Psoas muscle (tissue), 8 donors: ENCODE results near the gene GPR34. TPM values are rescaled to one million over a fixed set of nuclear protein-coding genes. Genes with fewer than 3 reads are reported as not detected.

Experiments
- ATAC-seq, 4 donors: fragments of 200-7000 bp; cut with Tn5 transposase; one replicate each; pipeline ENCODE4 v1.9.1; 2020; ENCODE audit warnings: moderate library complexity in 3 of 4, mild to moderate bottlenecking in 2 of 4
- DNase-seq, 2 donors: peaks; one replicate each; pipeline ENCODE4 v3.0.0-alpha.2; 2020
- H3K27ac ChIP-seq: fragments of 200-600 bp; one replicate; pipeline ENCODE4 v1.8.0; 2022
- H3K27me3 ChIP-seq, 3 donors: fragments of 200-600 bp in 1 of 3; one replicate each; pipeline versions ENCODE4 v1.6.1 to v1.8.0; 2013 to 2022; ENCODE audit warnings: low read length in 2 of 3, mild to moderate bottlenecking in 2 of 3, moderate library complexity in 1 of 3; ENCODE audit not compliant: insufficient read depth in 3 of 3
- H3K36me3 ChIP-seq, 2 donors: fragments of 200-600 bp in 1 of 2; one replicate each; pipeline versions ENCODE4 v1.6.1 to v1.8.0; 2013 to 2022; ENCODE audit warnings: low read depth in 1 of 2, mild to moderate bottlenecking in 1 of 2, moderate library complexity in 1 of 2; ENCODE audit not compliant: insufficient read depth in 1 of 2
- H3K4me1 ChIP-seq: fragments of 200-600 bp; one replicate; pipeline ENCODE4 v1.8.0; 2022
- H3K4me3 ChIP-seq: fragments of 200-600 bp; one replicate; pipeline ENCODE4 v1.8.0; 2022; ENCODE audit warnings: mild to moderate bottlenecking
- H3K9me3 ChIP-seq: fragments of 200-600 bp; one replicate; pipeline ENCODE4 v1.8.0; 2022
- CTCF ChIP-seq: fragments of 200-600 bp; IDR thresholded peaks from one replicate; pipeline ENCODE4 v1.8.0; 2022; ENCODE audit warnings: antibody characterized with exemption
- WGBS, 3 donors: extraction: QIAGEN DNeasy Blood & Tissue Kit; methylation state at CpG; one replicate each; pipeline versions ENCODE4 v1.1.6 to v1.1.7; 2013; 5-methylcytosine and 5-hydroxymethylcytosine counted together
- intact Hi-C, 2 donors: fragments of 100-400 bp; cut with DNase I; formaldehyde crosslinking; loops; one replicate each; pipeline versions ENCODE4 v1.11.0 to v1.14.2; 2022
- polyA plus RNA-seq, 3 donors: library from polyadenylated mRNA; stranded (reverse); fragments of 200-250 nt; gene quantifications; one replicate each; pipeline ENCODE4 v1.2.3, GENCODE V29; 2013
- total RNA-seq, 4 donors: library from RNA; stranded (reverse); fragmentation: NEBNext Ultra II Directional in 2 of 4; extraction: Animal tissue kit (Norgen Biotek cat#: 25700) in 2 of 4; gene quantifications; one replicate each; pipeline versions ENCODE4 v1.2.1 to v1.2.4, GENCODE V29; 2021 to 2023
- donor health status: healthy with polysubstance abuse.
- donor health status: DM: no; HTN: no; CAD: no; lungs with moderate emphysema.
- donor health status: Bipolar disorder and iron deficiency.
- donor health status: healthy.
- donor health status: DM: yes; HTN: yes; CAD: no.
- donor health status: DM: no; HTN: no; CAD: no.
- donor health status: DM: no; HTN: no; CAD: no.
- donor health status: DM: yes; HTN: yes; CAD: no.

Gene GPR34
- total and polyA plus RNA-seq, 7 donors: 0.53 to 4.3 (median 1.6) TPM

GRCh38 chrX:41723826-41724225 lies 35.1 kb downstream of the GPR34 start, which contains the start of gene GPR82:
TSS of gene GPR82 (plus strand) at chrX:41724181. CDS start at chrX:41727027, 2,846 bp downstream.
- TF ChIP-seq CTCF: no peak
- Histone ChIP-seq H3K4me1 (no peaks in the 10 kb centered on the region), H3K4me3 (no peak within 1 kb of the TSS), H3K27me3 (no peaks in the 10 kb centered on the region), H3K36me3 (no peaks in the 10 kb centered on the region), H3K9me3 (no peaks in the 10 kb centered on the region), H3K27ac (no peak within 1 kb of the TSS)
- DNase-seq (no peak), ATAC-seq (no peak)
- intact Hi-C loops: no loop called here
- WGBS, 3 donors: 43 to 64% (median 61%) methylated on average over 2 of the region's 2 CpGs

GRCh38 chrX:41728125-41728524 lies 39.4 kb downstream of the GPR34 start:
- 70 to 99% (median 98%) methylated on average over 3 of the region's 3 CpGs for WGBS, 3 donors
- Histone ChIP-seq H3K4me3 (no peak overlapping the region), H3K9me3 (no peaks in the 10 kb centered on the region), H3K27me3 (no peaks in the 10 kb centered on the region), H3K4me1 (no peaks in the 10 kb centered on the region), H3K27ac (no peak overlapping the region), H3K36me3 (no peaks in the 10 kb centered on the region)
- ATAC-seq: no peak
- intact Hi-C loops: no loop called here
- DNase-seq: no peak
- no peak for TF ChIP-seq CTCF

- H3K9me3 ChIP-seq: no peaks in the 10 kb centered on the region
- no peak overlapping the region for H3K4me3 ChIP-seq
- no peak for TF ChIP-seq CTCF
- no peak for ATAC-seq
- intact Hi-C loops: no loop called here
- H3K27me3 ChIP-seq: no peaks in the 10 kb centered on the region
- no peaks in the 10 kb centered on the region for H3K4me1 ChIP-seq
- DNase-seq: no peak
- 51 to 68% (median 55%) methylated on average over 2 of the region's 2 CpGs for WGBS, 3 donors
- no peak overlapping the region for H3K27ac ChIP-seq
- H3K36me3 ChIP-seq: no peaks in the 10 kb centered on the region
These were observed 41.3 kb downstream of the GPR34 start for GRCh38 chrX:41730081-41730480.

- no peak for ATAC-seq
- TF ChIP-seq CTCF: no peak
- DNase-seq: no peak
- H3K4me1 ChIP-seq: no peaks in the 10 kb centered on the region
- H3K27me3 ChIP-seq: no peaks in the 10 kb centered on the region
- intact Hi-C loops: no loop called here
- H3K4me3 ChIP-seq: no peak overlapping the region
- H3K36me3 ChIP-seq: no peaks in the 10 kb centered on the region
- H3K9me3 ChIP-seq: no peaks in the 10 kb centered on the region
- 79 to 93% (median 87%) methylated on average over 2 of the region's 2 CpGs for WGBS, 3 donors
- H3K27ac ChIP-seq: no peak overlapping the region
These were observed 43.5 kb downstream of the GPR34 start for GRCh38 chrX:41732260-41732659.

GRCh38 chrX:41733939-41734338 lies 45.2 kb downstream of the GPR34 start:
- WGBS, 3 donors: 63 to 100% (median 94%) methylated on average over 1 of the region's 1 CpG
- no peaks in the 10 kb centered on the region for H3K9me3 ChIP-seq
- no peaks in the 10 kb centered on the region for H3K36me3 ChIP-seq
- H3K4me3 ChIP-seq: no peak overlapping the region
- H3K4me1 ChIP-seq: no peaks in the 10 kb centered on the region
- ATAC-seq (no peak), DNase-seq (no peak)
- intact Hi-C loops: no loop called here
- no peak for TF ChIP-seq CTCF
- H3K27ac ChIP-seq: no peak overlapping the region
- no peaks in the 10 kb centered on the region for H3K27me3 ChIP-seq
